H1 (cell line): ENCODE data around the gene TMEM272. TPM values are rescaled to one million over a fixed set of nuclear protein-coding genes. Genes with fewer than 3 reads are reported as not detected.
A peak's percentile ranks its signal among the peaks of the same experiment; 100 is the strongest.

Experiments used
- CTCF ChIA-PET: fragments of 300-600 bp; sonication (Branson Sonifier 250); formaldehyde crosslinking; loops from one replicate; lab custom pipeline; 2021; ENCODE audit not compliant: partially characterized antibody; lab: Charles Lee
- POLR2A ChIA-PET: fragments of 300-600 bp; sonication (Branson Sonifier 250); formaldehyde crosslinking; loops from one replicate; lab custom pipeline; 2021; ENCODE audit warnings: inconsistent platforms; ENCODE audit not compliant: partially characterized antibody; lab: Charles Lee
- DNase-seq, 2 experiments: peaks; one replicate each; pipeline versions ENCODE4 v3.0.0 to v3.0.0-alpha.2; 2010 to 2022; ENCODE audit warnings: low spot score in 2 of 2, low read depth in 1 of 2, mixed read lengths in 1 of 2
- FAIRE-seq: peaks from 2 replicates; lab custom pipeline; 2011; peaks lifted over from hg19 to GRCh38; lab: Jason Lieb, UNC
- H2AFZ ChIP-seq: 2 replicates; pipeline ENCODE4 v1.8.1; 2012; ENCODE audit warnings: low read length, inconsistent platforms
- H2AK5ac ChIP-seq: 2 replicates; pipeline ENCODE4 v1.6.1; 2013; ENCODE audit warnings: low read depth, low read length
- H2BK120ac ChIP-seq: replicated peaks from 2 replicates; pipeline ENCODE3; 2013; ENCODE audit warnings: low read depth, low read length, inconsistent platforms
- H2BK12ac ChIP-seq: 2 replicates; pipeline ENCODE4 v1.6.1; 2013; ENCODE audit warnings: low read depth, low read length
- H2BK15ac ChIP-seq: 2 replicates; pipeline ENCODE4 v1.6.1; 2013; ENCODE audit warnings: low read length
- H2BK20ac ChIP-seq: 2 replicates; pipeline ENCODE4 v1.6.1; 2013; ENCODE audit warnings: low read length
- H2BK5ac ChIP-seq: 2 replicates; pipeline ENCODE4 v1.6.1; 2013; ENCODE audit warnings: low read depth, low read length
- H3K14ac ChIP-seq: 2 replicates; pipeline ENCODE4 v1.6.1; 2013; ENCODE audit warnings: inconsistent platforms; ENCODE audit not compliant: insufficient read length
- H3K18ac ChIP-seq: 2 replicates; pipeline ENCODE4 v1.6.1; 2013; ENCODE audit warnings: low read length; ENCODE audit errors: extremely low read depth
- H3K23ac ChIP-seq: 2 replicates; pipeline ENCODE4 v1.6.1; 2013; ENCODE audit warnings: inconsistent platforms; ENCODE audit not compliant: insufficient read length
- H3K23me2 ChIP-seq: 2 replicates; pipeline ENCODE4 v1.6.1; 2013; ENCODE audit warnings: low read depth, low read length
- H3K27ac ChIP-seq: 2 replicates; pipeline ENCODE4 v1.6.1; 2011; ENCODE audit warnings: low read depth, low read length, inconsistent platforms
- H3K27me3 ChIP-seq, 4 experiments: replicated peaks in 1 of 4; 1 replicate in 1 of 4; 2 replicates in 3 of 4; pipeline versions ENCODE4 v1.6.1 to v1.8.1; 2011 to 2013; ENCODE audit warnings: low read length in 3 of 4, mild to moderate bottlenecking in 3 of 4, inconsistent platforms in 2 of 4, mixed read lengths in 2 of 4, moderate library complexity in 1 of 4; ENCODE audit not compliant: control insufficient read depth in 3 of 4, insufficient read depth in 3 of 4; ENCODE audit errors: extremely low read depth in 1 of 4
- H3K36me3 ChIP-seq, 4 experiments: 2 replicates each; pipeline versions ENCODE4 v1.6.1 to v1.8.1; 2011 to 2013; ENCODE audit warnings: mild to moderate bottlenecking in 4 of 4, low read length in 3 of 4, moderate library complexity in 2 of 4, control low read depth in 1 of 4, inconsistent platforms in 1 of 4; ENCODE audit not compliant: insufficient read depth in 4 of 4, control insufficient read depth in 2 of 4
- H3K4ac ChIP-seq: replicated peaks from 2 replicates; pipeline ENCODE3; 2013; ENCODE audit warnings: low read length, low read depth, mixed read lengths, inconsistent platforms; ENCODE audit not compliant: insufficient read length
- H3K4me1 ChIP-seq, 4 experiments: replicated peaks in 1 of 4; 1 replicate in 1 of 4; 2 replicates in 3 of 4; pipeline versions ENCODE4 v1.6.1 to v1.8.1; 2011 to 2013; ENCODE audit warnings: low read length in 3 of 4, inconsistent platforms in 2 of 4, mixed read lengths in 1 of 4; ENCODE audit not compliant: insufficient read depth in 4 of 4, control insufficient read depth in 3 of 4
- H3K4me2 ChIP-seq, 2 experiments: 2 replicates each; pipeline versions ENCODE4 v1.6.1 to v1.8.1; 2011 to 2013; ENCODE audit warnings: low read depth in 2 of 2, low read length in 2 of 2, control low read depth in 1 of 2, inconsistent platforms in 1 of 2, mild to moderate bottlenecking in 1 of 2; ENCODE audit not compliant: insufficient read depth in 1 of 2
- H3K4me3 ChIP-seq, 4 experiments: fragments of 200-600, 300-600 bp in 1 of 4; sonication (generic), shearing (Covaris generic), sonication (Bioruptor Twin) in 1 of 4; 2 replicates each; pipeline versions ENCODE4 v1.5.1 to v1.8.1; 2011 to 2016; ENCODE audit warnings: low read length in 4 of 4, low read depth in 3 of 4, control low read depth in 2 of 4, inconsistent platforms in 2 of 4, mild to moderate bottlenecking in 2 of 4, mixed read lengths in 1 of 4, moderate library complexity in 1 of 4; ENCODE audit not compliant: insufficient read depth in 2 of 4; ENCODE audit errors: extremely low read depth in 1 of 4
- H3K56ac ChIP-seq: replicated peaks from 2 replicates; pipeline ENCODE3; 2013; ENCODE audit warnings: low read depth, mild to moderate bottlenecking, mixed read lengths, low read length, inconsistent platforms; ENCODE audit not compliant: insufficient read length
- H3K79me1 ChIP-seq: 2 replicates; pipeline ENCODE4 v1.6.1; 2013; ENCODE audit warnings: low read depth, low read length, control low read depth
- H3K79me2 ChIP-seq, 2 experiments: 2 replicates each; pipeline versions ENCODE4 v1.6.1 to v1.8.1; 2012 to 2013; ENCODE audit warnings: low read length in 2 of 2, mild to moderate bottlenecking in 2 of 2, inconsistent platforms in 1 of 2; ENCODE audit not compliant: insufficient read depth in 2 of 2, control insufficient read depth in 1 of 2
- H3K9ac ChIP-seq, 4 experiments: replicated peaks in 1 of 4; 1 replicate in 1 of 4; 2 replicates in 3 of 4; pipeline versions ENCODE4 v1.6.1 to v1.8.1; 2011 to 2013; ENCODE audit warnings: low read depth in 3 of 4, low read length in 3 of 4, control low read depth in 2 of 4, mild to moderate bottlenecking in 2 of 4, moderate library complexity in 2 of 4, inconsistent platforms in 1 of 4; ENCODE audit errors: extremely low read depth in 1 of 4
- H3K9me3 ChIP-seq, 2 experiments: 2 replicates each; pipeline versions ENCODE4 v1.6.1 to v1.8.1; 2012 to 2013; ENCODE audit warnings: mild to moderate bottlenecking in 2 of 2, moderate library complexity in 2 of 2, control low read depth in 1 of 2, inconsistent platforms in 1 of 2, low read depth in 1 of 2, low read length in 1 of 2, mixed read lengths in 1 of 2; ENCODE audit not compliant: insufficient read depth in 2 of 2
- H4K20me1 ChIP-seq, 2 experiments: replicated peaks in 1 of 2; 2 replicates each; pipeline versions ENCODE3 to v1.8.1; 2011 to 2013; ENCODE audit warnings: inconsistent platforms in 2 of 2, low read length in 2 of 2, mild to moderate bottlenecking in 1 of 2; ENCODE audit not compliant: insufficient read depth in 2 of 2, control insufficient read depth in 1 of 2
- H4K5ac ChIP-seq: 2 replicates; pipeline ENCODE4 v1.6.1; 2013; ENCODE audit warnings: low read length, low read depth, mixed read lengths, inconsistent platforms; ENCODE audit not compliant: insufficient read length
- H4K8ac ChIP-seq: 2 replicates; pipeline ENCODE4 v1.8.0; 2013; ENCODE audit warnings: mild to moderate bottlenecking, moderate library complexity, low read length, inconsistent platforms; ENCODE audit not compliant: insufficient read depth; ENCODE audit errors: extremely low read depth
- H4K91ac ChIP-seq: replicated peaks from 2 replicates; pipeline ENCODE3; 2013; ENCODE audit warnings: low read length, mixed read lengths, inconsistent platforms; ENCODE audit not compliant: insufficient read length
- MAX ChIP-seq: IDR thresholded peaks from 2 replicates; pipeline ENCODE4 v1.6.1; 2012; ENCODE audit warnings: inconsistent platforms
- PHF8 ChIP-seq: fragments of 200-600 bp; sonication (generic); conservative IDR thresholded peaks from 2 replicates; pipeline ENCODE4 v1.7.1; 2012; ENCODE audit warnings: low read depth, mild to moderate bottlenecking, inconsistent platforms, low read length, moderate library complexity
- TEAD4 ChIP-seq: IDR thresholded peaks from 2 replicates; pipeline ENCODE4 v1.6.1; 2012; ENCODE audit warnings: low read depth, low read length, inconsistent platforms, mixed read lengths
- WGBS, 2 experiments: shearing (Covaris generic) in 1 of 2; methylation state at CpG; one replicate each; pipeline versions ENCODE4 v1.1.6 to v1.1.7; 2013 to 2015; ENCODE audit warnings: low lambda C conversion rate in 2 of 2, mixed read lengths in 2 of 2, inconsistent platforms in 1 of 2, low coverage in 1 of 2, missing lambda C conversion rate in 1 of 2; ENCODE audit not compliant: insufficient replicate concordance in 2 of 2, insufficient coverage in 1 of 2, insufficient read length in 1 of 2; ENCODE audit errors: extremely low coverage in 1 of 2, missing lambda C conversion rate in 1 of 2; 5-methylcytosine and 5-hydroxymethylcytosine counted together
- polyA plus RNA-seq, 7 experiments: library from polyadenylated mRNA; depleted of rRNA in 3 of 7; stranded (reverse) in 5 of 7; unstranded in 2 of 7; fragments of >200 nt in 5 of 7; fragments of 200-250 nt in 2 of 7; gene quantifications; 1 replicate in 5 of 7; 2 replicates in 1 of 7; 4 replicates in 1 of 7; pipeline versions ENCODE4 v1.2.1 to v1.2.3, GENCODE V29; 2011 to 2013; ENCODE audit warnings: missing spikeins in 2 of 7, mixed read lengths in 2 of 7
- total RNA-seq: library from RNA; stranded (reverse); fragmentation: NEBNext Ultra II Directional; extraction: Animal tissue kit (Norgen Biotek cat#: 25700); gene quantifications from 2 replicates; pipeline ENCODE4 v1.2.1, GENCODE V29; 2021

Gene TMEM272
- total and polyA plus RNA-seq, 2 of the 8 experiments (the other 6 are each of a cell fraction or from before 2014, with no cell fraction given) = 0.05 TPM; not detected in 1

GRCh38 chr13:51804295-51805172 lies 40.4 kb downstream of the TMEM272 start:
- H3K79me1 ChIP-seq = no peaks in the 10 kb centered on the region
- no peak for FAIRE-seq
- H3K4me1 ChIP-seq = peaks cover 12 to 19% (median 16%) of the 10 kb centered on the region in 4 experiments
- H2AFZ ChIP-seq = no peak overlapping the region
- H2BK20ac ChIP-seq = no peak overlapping the region
- no peaks in the 10 kb centered on the region for H4K20me1 ChIP-seq
- H3K27ac ChIP-seq = peak overlapping the region; percentile 88
- ChIA-PET POLR2A (interaction anchor here (1.1 to 2.0 kb wide), 3 partner anchors 10 to 352 kb away, joined by 3 to 5 read pairs (median 3); partner anchors contain the start of gene INTS6), CTCF (interaction anchor here (1.0 to 3.4 kb wide), 4 partner anchors 11 to 55 kb away, joined by 3 to 29 read pairs (median 4); no protein-coding TSS in a partner anchor)
- no peak overlapping the region for H2BK120ac ChIP-seq
- peak overlapping the region; percentile 71; the same call in 1 of the 2 replicates for H2BK12ac ChIP-seq
- TF ChIP-seq MAX = 0 out of 2 replicates have a peak, but pooled peaks have one; percentile 25
- no peak for TF ChIP-seq TEAD4
- TF ChIP-seq PHF8 = peak; percentile 59; the same call in 1 of the 2 replicates
- peak overlapping the region; percentile 29 for H4K91ac ChIP-seq
- H4K8ac ChIP-seq = peak overlapping the region; percentile 66
- H3K79me2 ChIP-seq = no peaks in the 10 kb centered on the region
- peak overlapping the region; percentile 48 for H3K56ac ChIP-seq
- no peak overlapping the region for H2AK5ac ChIP-seq
- DNase-seq = no peak
- 0 out of 2 replicates have a peak overlapping the region, but pooled peaks have one; percentile 40 for H2BK15ac ChIP-seq
- no peaks in the 10 kb centered on the region for H3K9me3 ChIP-seq
- H3K14ac ChIP-seq = no peak overlapping the region
- peak overlapping the region; percentile 69 to 80 (median 78) for H3K4me3 ChIP-seq
- peaks cover 8% of the 10 kb centered on the region for H3K23me2 ChIP-seq
- H3K9ac ChIP-seq = peak overlapping the region in 3 of 4 experiments; percentile 58 to 93 (median 92); a peak in 6 of 7 replicates
- peak overlapping the region; percentile 80 to 89 for H3K4me2 ChIP-seq
- H3K18ac ChIP-seq = peak overlapping the region; percentile 73; the same call in 1 of the 2 replicates
- H3K23ac ChIP-seq = no peak overlapping the region
- H2BK5ac ChIP-seq = no peak overlapping the region
- H3K27me3 ChIP-seq = 0 out of 7 replicates have a peak, but pooled peaks cover 0 to 2% (median 0%) of the 10 kb centered on the region in 4 experiments
- no peaks in the 10 kb centered on the region for H3K36me3 ChIP-seq
- 23% methylated on average over 30 of the region's 31 CpGs; no CpG with 5 or more reads in 1 of the 2 experiments for WGBS, 2 experiments
- H4K5ac ChIP-seq = no peak overlapping the region
- peak overlapping the region; percentile 3 for H3K4ac ChIP-seq
